HG02571 (cell line): ENCODE results near the gene ZFYVE19.
A peak's percentile ranks its signal among the peaks of the same experiment; 100 is the strongest.

Source experiments
- ATAC-seq: cut with Tn5 transposase; IDR thresholded peaks from one replicate; pipeline ENCODE4 v1.9.1; 2021; ENCODE audit warnings: mild to moderate bottlenecking, moderate library complexity; ENCODE audit not compliant: unreplicated experiment

Gene ZFYVE19, protein sequence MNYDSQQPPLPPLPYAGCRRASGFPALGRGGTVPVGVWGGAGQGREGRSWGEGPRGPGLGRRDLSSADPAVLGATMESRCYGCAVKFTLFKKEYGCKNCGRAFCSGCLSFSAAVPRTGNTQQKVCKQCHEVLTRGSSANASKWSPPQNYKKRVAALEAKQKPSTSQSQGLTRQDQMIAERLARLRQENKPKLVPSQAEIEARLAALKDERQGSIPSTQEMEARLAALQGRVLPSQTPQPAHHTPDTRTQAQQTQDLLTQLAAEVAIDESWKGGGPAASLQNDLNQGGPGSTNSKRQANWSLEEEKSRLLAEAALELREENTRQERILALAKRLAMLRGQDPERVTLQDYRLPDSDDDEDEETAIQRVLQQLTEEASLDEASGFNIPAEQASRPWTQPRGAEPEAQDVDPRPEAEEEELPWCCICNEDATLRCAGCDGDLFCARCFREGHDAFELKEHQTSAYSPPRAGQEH

DNA sequence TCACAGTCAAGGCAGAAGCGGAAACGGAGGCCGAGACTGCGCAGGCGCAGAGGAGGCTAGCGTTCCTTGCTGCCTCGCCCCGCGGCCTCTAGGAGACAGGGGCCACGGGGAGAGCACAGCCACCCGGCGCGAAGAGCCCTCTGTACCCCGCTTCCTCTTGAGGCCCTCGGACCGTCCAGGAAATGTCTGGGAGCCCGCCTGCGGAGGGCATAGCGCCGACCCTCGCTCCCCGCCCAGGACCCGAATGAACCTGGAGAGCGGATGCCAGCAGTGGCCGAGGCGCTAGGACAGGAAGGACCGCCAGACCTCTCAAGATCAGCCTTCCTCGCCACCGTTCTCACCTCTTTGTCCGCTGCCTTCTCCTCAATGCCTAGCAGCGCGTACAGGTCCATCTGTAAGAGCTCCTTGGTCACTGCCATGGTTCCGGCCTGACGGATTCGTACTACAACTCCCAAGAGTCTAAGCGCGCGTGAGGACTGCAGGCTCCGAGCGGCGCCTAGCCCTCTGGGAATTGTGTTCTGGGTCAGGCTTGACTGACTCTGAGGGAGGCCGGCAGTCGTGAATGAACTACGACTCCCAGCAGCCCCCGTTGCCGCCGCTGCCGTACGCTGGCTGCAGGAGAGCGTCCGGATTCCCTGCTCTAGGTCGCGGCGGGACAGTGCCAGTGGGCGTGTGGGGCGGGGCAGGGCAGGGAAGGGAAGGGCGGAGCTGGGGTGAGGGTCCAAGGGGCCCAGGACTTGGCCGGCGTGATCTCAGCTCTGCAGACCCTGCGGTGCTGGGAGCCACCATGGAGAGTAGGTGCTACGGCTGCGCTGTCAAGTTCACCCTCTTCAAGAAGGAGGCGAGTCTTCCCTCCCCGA, at the start of gene ZFYVE19, which contains the start of gene DNAJC17:
Gene ZFYVE19 (plus strand): TSS at position 62 of the 860 bp plus-strand sequence. CDS start 501 bp downstream, at position 563.
Gene DNAJC17 (minus strand): TSS at position 446 of the 860 bp plus-strand sequence. CDS start 27 bp downstream, at position 419.
- ATAC-seq: peak; percentile 93

DNA sequence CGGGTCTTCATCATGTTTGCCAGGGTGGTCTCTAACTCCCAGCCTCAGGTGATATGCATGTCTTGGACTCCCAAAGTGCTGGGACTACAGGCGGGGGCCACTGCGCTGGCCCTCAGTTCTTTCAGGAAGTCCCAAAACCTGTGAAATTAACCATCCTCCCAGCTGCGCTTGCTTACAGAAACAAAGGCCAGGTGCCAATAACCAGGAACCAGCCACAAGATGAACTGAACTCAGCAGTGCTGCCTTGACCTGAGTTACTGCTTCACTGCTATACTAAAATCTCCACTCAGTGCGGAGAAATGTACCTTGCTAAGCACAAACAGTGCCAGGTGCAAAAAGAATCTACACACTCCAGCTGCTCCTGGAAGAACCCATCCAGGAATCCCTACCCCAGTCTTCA, 46.9 kb upstream of the ZFYVE19 start:
- ATAC-seq: no peak

DNA sequence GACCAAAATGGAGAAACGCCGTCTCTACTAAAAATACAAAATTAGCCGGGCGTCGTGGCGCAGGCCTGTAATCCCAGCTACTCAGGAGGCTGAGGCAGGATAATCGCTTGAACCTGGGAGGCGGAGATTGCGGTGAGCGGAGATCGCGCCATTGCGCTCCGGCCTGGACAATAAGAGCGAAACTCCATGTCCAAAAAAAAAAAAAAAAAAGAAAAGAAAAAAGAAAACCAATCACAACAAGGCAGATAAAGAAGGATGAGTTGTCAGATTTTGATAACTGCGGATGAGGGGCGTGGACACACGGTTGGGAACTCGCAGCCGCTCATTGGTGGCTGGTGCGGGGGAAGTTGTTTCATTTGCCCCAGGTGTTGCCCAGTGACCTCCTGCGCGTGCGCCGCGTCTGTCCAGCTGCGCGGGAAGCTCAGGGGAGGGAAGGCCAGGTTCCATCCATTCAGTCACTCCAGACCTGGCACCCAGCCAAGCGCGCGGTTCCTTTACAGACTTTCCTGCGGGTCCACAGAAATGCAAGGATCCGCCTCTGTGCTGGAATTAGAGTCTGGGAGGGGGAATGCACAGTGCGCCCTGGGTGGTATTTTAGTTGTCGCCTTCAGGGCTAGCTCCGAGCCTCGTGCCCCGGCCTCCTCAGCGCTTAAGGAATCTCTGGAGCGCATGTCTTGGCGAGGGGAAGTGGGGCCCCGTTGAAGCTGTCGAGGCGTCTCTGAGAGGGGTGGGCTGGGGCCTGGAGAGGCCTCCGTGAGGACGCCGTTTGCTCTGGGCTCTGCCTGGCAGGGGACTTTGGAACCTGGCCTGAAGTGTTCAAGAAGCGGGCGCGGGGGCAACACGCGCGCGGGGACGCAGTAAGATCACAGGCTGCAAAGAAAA, 43.7 kb upstream of the ZFYVE19 start:
- ATAC-seq: no peak

DNA sequence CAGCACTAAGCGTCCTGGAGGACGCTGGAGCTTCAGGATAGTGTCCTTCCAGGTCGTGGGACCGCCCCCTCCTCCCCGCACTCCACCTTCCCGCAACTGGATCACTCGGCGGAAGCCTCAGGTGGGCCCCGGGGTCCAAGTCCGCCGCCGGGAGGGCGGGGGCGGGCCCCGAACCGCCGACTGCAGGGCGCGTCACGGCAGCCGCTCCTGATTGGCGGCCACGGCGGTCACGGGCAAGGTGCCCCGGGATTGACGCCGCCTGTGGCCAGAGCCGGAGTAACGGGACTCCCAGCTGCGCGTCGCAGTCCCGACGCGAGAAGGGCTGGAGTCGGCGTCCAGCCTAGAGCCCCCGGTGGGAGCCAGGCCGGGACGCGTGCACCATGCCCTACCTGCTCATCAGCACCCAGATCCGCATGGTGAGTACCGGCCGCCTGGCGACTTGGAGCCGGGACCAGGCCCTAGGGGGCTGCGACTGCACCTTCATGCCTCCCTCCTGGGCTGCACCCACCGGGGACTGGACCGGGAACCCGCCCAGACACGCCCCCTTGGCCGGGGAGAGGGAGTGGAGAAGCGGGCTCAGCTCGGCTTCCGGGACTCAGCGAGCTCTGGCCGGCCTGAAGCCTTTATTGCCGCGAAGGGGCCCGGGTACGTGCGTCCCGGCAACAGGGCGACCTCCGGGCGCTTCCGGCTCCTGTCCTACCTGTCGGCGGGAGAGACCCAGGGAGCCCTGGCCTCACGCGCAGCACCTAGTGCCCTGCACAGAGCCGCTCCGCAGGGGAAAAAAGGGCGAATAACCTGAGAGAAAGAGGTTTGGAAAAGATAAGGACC, 42.9 kb upstream of the ZFYVE19 start, which contains the start of gene GCHFR:
Gene GCHFR (plus strand): TSS at position 268 of the 828 bp plus-strand sequence. CDS start 113 bp downstream, at position 381.
- ATAC-seq: no peak

DNA sequence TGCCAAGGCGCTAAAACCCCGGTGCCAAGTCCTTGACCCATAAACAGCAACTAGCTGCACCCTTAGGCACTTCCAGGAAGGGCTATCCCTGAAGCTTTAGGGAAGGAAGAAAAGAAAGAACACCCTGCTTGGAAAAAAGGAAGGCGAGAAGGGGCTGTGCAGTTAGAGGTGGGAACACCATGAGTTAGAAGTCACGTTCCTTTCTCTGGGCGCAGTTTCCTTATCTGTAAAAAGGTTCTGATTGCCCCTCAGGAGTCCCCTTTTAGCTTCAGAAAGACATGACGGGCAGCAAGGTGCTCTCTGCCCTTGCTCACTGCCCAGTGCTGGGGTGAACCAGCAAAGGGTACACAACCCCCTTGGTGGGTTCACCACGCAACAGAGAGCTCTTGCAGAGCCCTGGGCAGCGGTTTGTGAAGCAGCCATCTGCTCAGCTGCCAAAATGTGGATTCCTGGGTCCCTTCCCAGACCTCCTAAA, 42.2 kb upstream of the ZFYVE19 start:
- no peak for ATAC-seq

DNA sequence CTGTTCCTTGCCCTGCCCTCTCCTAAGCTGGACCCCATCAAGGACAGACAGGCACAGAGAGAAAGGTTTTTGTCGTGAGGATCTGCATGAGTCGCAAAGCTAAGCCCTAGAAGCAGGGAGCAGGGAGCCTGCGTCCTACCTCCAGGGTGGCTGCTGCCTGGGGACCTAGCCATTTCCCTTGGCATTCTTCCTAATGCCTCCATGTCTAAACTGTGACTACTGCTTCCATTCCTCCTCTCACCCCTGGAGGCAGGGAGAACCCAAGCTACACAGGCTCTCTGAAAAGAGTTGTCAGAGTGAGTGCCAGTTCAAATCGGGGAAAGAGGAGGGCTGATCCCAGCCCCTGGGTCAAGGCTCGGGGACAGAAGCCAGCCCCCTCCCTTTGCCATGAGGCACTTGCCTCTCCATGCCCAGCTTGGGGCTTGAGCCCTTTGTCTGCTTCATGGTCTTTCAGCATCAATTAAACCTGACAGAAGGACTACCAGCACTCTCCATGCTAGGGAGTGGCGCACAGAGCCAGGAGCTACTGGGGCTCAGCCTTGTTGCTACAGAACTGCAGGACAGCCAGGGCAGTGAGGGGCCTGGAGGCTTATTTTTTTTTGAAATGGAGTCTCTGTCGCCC, 40.6 kb upstream of the ZFYVE19 start:
- ATAC-seq: no peak

DNA sequence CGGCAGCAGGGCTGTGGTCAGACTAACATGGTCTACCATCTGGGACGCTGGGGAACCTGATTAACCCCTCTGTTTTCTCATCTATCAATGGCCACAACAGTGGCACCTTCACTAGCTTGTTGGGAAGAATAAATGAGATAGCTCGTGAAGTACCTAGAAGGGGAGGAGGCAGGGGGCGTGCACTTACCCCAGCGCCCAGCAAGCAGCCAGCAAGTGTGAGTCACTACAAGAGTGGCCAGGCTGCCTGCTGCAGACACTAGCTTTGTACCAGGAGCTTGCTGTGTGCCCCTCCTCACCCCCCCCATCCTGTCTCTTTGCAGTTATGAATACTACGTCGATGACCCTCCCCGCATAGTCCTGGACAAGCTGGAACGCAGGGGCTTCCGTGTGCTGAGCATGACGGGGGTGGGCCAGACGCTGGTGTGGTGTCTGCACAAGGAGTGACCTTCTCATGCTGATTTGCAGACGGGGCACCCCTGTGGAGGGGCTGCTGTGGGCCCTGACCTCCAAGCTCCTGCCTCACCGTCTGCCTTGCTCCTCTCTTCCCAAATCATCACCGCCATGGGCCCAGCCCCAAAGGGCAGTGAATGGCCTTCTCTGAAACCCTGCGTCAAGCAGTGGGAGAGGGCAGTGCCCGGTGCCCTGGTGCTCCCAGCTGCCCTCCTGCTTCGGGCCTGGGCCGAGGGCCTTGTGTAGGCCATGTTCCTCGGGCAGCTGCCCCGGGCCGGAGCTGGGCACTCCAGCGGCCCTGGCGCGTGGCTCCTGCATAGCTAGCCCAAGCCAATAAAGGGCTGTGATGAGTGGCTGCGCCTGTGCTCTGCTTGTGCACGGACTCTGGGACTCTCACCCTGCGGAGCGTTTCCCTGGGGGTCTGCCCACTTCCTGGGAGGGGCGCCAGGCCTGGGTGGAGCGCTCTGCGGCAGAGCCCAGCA, 39.7 kb upstream of the ZFYVE19 start:
- ATAC-seq: no peak

DNA sequence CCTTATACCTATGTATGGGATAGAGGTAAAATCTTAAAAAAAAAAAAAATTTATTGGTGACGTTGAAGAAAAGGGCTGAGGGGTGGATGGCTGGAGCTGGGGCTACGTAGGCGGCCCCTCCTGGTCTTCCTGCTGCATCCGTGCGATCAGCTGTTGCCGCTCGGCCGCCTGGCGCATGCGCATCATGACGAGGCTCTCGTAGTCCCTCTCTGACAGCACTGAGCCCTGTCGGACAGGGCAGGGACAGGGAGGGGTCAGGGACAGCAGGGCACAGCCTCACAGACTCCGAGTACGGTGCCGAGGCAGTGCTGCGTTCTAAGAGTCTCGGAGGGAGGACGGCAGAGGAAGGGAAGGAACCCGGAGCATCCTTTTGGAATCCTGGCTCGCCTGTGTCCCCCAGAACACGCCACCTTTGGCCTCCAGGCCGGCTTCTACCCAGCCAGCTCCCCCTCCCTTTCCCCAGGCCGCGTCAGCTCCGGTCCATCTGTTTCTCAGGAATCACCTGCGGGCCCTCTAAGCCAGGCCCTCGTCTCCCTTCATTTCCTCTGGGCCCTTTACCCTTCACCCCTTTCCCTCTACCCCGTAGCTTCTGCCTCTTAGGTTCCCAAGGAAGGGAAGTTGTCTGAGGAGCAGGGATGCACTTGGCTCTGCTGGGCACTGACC, 38.9 kb upstream of the ZFYVE19 start:
- no peak for ATAC-seq

DNA sequence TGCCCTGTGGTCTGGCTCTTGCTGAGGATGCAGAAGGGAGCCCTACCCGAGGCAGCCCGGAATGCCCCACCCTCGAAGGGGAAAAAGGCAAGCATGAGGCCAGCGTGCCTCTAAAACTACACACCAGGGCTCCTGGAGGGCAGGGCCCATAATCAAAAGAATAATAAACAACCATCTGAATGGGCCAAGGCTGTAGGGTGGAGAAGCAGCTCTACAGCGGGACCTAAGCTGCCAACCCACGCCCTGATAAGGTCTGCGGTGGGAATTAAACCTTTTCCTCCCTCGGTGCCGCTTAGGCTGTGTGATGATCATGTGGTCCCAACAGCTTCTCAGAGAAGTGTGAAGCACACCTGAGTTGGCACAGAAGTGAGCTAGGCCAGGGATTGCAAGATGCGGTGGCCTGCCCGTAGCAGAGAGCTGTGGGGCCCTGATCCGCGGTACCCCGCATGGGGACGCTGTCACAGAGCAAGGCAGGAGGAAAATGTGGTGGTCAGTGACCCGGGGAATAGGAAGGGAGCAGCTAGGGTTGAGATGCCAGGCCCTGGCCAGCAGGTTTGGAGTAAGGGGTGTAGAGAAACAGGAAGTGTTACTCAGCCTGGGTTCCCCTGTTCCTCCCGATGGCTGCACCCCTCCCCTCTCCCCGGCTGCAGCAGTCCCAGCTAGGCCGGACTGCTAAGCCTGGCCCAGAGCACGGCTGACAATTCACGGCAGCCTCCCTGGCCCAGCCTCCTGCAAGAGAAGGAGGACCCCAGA, 38.2 kb upstream of the ZFYVE19 start:
- no peak for ATAC-seq

DNA sequence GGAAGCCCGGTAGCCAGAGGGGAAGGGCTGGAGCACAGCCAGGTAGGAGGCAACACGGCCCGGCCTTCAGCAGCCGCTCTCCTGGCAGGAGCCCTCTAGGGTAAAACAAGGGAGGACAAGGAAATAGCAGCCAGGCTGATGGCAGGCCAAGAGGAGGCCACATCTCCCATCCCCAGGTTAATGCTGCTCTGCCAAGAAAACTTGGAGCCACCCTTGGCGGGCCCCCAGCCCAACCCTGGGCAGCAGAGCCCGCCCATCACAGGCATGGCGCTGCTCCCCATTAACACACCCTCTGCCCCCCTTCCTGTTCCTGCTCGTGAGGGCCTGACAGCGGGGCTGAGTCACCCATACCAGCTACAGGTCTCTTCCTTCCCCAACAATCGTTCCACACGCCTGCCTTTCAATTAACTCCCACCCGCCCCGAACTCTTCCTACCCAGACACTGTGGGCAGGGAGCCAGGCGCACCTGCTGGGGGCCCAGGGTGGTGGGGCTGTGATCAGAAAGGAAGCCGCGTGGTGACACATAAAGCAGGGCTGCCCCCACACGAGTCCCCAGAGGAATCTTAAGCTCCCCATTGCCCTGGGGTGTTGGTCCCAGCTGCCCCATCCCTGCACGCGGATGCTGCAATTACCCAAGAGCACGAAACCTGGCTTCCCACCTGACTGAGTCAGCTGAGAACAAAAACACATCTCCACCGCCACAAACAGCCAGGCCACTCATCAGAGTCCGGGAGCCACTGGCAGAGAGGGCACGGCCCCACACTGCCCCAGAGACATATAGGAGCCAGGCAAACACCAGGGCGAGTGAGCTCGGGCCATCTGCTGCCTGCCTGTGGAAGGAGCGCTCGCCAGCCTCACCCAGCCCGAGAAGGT, 37.4 kb upstream of the ZFYVE19 start, which contains the start of gene C15orf62:
Gene C15orf62 (plus strand): TSS at position 707 of the 873 bp plus-strand sequence. CDS start 516 bp downstream, outside the sequence.
- ATAC-seq: peak; percentile 35

DNA sequence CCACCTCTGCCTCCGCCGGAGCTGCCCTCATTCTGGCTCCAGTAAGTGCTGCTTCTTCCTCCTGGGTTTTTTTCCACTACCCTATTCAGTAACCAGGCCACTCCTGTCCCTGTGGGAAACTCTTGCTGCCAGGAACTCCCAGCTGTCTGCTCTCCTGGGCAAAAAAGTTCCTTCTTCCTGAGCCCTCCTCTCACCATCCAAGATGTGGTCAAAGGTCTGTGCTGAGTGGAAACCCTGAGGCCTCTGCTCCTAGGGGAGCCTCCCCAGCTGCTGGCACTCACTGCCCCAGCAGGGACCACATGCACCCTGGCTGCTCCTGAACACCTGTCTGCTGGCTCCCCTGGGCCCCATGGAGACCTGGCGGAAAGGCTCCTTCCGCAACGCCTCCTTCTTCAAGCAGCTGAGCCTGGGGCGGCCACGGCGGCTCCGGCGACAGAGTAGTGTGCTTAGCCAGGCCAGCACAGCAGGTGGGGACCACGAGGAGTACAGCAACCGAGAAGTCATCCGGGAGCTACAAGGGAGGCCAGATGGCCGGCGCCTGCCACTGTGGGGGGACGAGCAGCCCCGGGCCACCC, 36.7 kb upstream of the ZFYVE19 start:
- no peak for ATAC-seq

DNA sequence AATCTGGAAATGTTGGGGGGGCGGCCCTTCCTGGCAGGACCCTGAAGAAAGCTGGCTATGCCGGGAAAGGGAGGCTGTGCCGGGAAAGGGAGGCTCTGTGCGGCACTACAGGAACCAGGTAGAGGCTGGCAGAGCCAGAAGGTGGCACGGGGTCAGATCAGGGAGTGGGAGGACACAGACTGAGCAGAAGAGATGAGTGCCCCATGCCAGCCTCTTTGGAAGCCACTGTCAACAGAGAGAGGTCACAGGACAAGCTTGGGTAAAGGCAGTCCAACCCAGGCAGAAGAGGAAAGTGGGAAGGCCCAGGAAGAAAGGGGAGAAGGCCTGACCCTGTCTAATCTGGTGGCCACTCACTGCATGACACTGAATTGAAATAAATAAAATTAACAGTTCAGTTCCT, 35.6 kb upstream of the ZFYVE19 start:
- no peak for ATAC-seq

DNA sequence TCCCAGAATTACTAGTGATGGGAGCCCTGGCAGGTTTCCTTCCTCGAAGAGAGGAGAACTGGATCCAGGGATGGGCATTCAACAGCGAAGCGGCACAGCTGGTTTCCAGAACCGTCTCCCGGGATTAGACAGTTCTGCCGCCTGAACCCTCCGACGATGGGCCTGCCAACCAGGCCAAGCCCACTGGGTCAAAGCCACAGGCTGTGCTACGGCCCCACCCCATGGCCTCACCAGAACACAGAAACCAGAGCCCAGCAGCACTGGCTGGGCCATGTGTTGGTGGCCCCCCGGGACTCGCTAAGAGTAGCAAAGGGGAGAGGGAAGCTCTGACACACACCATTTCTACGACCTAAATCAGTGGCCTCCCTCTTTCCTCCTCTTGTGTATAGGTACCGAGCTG, 34.9 kb upstream of the ZFYVE19 start:
- no peak for ATAC-seq

DNA sequence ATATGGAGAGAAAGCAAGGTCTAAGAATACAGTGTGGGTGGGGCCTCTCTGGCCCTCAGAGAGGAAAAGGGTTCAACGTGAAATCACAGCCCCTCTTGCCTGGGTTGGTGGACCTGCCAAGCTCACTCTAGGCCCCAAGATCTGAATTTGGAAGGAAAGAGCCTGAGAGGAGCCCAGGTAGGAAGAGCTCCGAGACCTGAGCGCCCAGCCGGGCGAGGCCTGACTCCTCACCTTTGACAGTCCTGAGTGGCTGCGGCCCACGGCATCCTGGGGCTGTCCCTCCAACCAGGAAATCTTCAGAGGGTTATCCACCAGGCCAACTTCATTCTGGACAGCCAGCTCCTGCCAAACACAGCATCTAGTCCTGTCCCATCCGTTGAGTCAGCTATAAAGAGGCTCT, 33.4 kb upstream of the ZFYVE19 start:
- no peak for ATAC-seq

DNA sequence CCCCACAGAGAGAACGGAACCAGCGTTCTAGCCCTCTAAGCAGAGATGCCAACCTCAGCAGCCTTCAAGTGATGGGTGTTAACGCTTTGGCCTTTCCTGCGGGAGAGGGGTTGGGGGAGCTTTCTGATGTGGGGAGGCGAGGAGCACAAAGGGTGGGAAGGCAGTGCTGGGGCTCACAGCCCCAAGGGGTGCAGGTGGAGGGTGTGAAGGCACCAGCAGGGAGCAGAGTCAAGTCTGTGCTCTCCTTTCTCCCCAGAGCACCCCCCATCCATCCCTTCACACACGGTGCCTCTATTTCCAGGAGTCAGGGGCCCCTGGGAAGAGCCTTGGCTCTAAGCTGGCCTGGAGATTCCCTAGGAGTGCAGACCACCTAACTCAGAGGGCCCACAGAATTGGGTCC, 33.0 kb upstream of the ZFYVE19 start:
- no peak for ATAC-seq
